ENCODE results near the gene ZMYM3. TPM values are rescaled to one million over a fixed set of nuclear protein-coding genes. Genes with fewer than 3 reads are reported as not detected.

The ZMYM3 gene
- total and polyA plus RNA-seq, 9 of the 15 experiments (the other 6 are each of a cell fraction or from before 2014, with no cell fraction given), result 4.3 to 36.3 (median 16.8) TPM

DNA sequence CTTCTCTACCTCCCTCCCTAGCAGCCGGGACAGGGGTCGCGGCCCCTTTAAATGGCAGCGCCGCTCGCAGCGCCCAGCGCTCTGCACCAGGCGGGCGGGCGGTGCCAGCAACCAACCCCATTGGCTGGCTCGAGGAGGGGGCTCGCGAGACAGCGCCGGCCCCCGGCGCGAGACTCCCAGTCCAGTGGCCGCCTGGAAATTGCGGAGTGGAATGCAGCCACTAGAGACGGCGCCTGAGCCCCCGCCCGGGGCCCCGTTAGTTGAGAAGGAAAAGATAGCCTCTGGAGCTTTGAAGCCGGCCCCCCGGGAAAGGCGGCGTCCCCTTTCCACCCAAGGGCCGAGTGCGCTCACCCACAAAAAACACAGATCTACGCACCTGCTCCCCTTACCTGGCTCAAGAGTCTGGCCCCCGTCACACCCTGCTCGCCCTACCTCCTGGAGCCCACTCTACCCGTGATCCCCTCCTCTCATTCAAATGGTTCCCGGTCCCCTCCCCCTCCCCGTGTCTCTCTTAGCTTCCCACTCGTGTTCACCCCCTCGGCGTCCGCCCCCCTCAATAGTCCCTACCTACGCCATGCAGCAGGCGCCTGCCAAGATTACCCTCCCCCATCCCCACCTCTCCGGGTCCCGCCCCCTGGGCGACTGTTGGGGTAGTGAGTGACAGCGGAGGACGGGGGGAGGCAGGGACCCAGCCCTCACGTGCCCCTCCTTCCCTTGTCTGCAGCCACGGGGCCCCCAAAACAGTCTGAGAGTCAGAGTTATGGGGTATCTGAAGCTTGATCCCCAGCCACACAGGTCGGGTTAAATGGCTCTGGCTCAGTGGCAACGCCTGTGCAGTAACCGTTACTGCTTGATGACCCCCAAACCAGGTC, at the start of gene ZMYM3 (continued):
- TF ChIP-seq ZNF592 (IDR thresholded peaks at IDR 0.05), result no peak
- no peak for TF ChIP-seq HNRNPL (IDR thresholded peaks at IDR 0.05; ENCODE audit: low read depth, low read length)
- no peak for TF ChIP-seq SMAD2 (IDR thresholded peaks at IDR 0.05; ENCODE audit: low read depth, low read length)
- peak; percentile 55 for TF ChIP-seq NFIC (IDR thresholded peaks at IDR 0.05)
- no peak for TF ChIP-seq NR2C1 (IDR thresholded peaks at IDR 0.05)
- no peak for TF ChIP-seq NR2C1 (tag; IDR thresholded peaks at IDR 0.05)
- peak; percentile 59 for TF ChIP-seq MEIS2 (IDR thresholded peaks at IDR 0.05; ENCODE audit: partially characterized antibody)
- TF ChIP-seq RCOR1 (IDR thresholded peaks at IDR 0.05; ENCODE audit: borderline replicate concordance in 1 of 2, low read depth in 2 of 2, low read length in 2 of 2), result no peak
- TF ChIP-seq JUND (IDR thresholded peaks at IDR 0.05; ENCODE audit: borderline replicate concordance, low read depth, low read length), result no peak
- TF ChIP-seq JUND (tag; IDR thresholded peaks at IDR 0.05; ENCODE audit: borderline replicate concordance, low read depth, low read length), result no peak
- TF ChIP-seq FIP1L1 (IDR thresholded peaks at IDR 0.05; ENCODE audit: low read depth, low read length, poor library complexity, severe bottlenecking), result no peak
- no peak for TF ChIP-seq YBX1 (IDR thresholded peaks at IDR 0.05)
- TF ChIP-seq RB1 (IDR thresholded peaks at IDR 0.05; ENCODE audit: low read depth), result 0 out of 2 replicates have a peak, but pooled peaks have one; percentile 28
- TF ChIP-seq, protein P1, sequence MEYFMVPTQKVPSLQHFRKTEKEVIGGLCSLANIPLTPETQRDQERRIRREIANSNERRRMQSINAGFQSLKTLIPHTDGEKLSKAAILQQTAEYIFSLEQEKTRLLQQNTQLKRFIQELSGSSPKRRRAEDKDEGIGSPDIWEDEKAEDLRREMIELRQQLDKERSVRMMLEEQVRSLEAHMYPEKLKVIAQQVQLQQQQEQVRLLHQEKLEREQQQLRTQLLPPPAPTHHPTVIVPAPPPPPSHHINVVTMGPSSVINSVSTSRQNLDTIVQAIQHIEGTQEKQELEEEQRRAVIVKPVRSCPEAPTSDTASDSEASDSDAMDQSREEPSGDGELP (CRISPR knock-in tag; IDR thresholded peaks at IDR 0.05; ENCODE audit: borderline replicate concordance), result peak; percentile 30; the same call in 1 of the 2 replicates
- no peak for TF ChIP-seq NFRKB (IDR thresholded peaks at IDR 0.05; ENCODE audit: low read depth)
- TF ChIP-seq ZNF174 (CRISPR knock-in tag; IDR thresholded peaks at IDR 0.05), result no peak
- peak; percentile 97 for TF ChIP-seq NEUROD1 (IDR thresholded peaks at IDR 0.05; ENCODE audit: borderline replicate concordance, low read depth, low read length, partially characterized antibody)
- TF ChIP-seq, protein P2, sequence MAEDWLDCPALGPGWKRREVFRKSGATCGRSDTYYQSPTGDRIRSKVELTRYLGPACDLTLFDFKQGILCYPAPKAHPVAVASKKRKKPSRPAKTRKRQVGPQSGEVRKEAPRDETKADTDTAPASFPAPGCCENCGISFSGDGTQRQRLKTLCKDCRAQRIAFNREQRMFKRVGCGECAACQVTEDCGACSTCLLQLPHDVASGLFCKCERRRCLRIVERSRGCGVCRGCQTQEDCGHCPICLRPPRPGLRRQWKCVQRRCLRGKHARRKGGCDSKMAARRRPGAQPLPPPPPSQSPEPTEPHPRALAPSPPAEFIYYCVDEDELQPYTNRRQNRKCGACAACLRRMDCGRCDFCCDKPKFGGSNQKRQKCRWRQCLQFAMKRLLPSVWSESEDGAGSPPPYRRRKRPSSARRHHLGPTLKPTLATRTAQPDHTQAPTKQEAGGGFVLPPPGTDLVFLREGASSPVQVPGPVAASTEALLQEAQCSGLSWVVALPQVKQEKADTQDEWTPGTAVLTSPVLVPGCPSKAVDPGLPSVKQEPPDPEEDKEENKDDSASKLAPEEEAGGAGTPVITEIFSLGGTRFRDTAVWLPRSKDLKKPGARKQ (CRISPR knock-in tag; IDR thresholded peaks at IDR 0.05), result no peak
- TF ChIP-seq RBM25 (IDR thresholded peaks at IDR 0.05; ENCODE audit: low read depth, low read length, severe bottlenecking), result peak; percentile 99

Measured in K562 (cell line).